Liver (tissue), 9 donors: ENCODE data around the gene VAMP7. TPM values are rescaled to one million over a fixed set of nuclear protein-coding genes. Genes with fewer than 3 reads are reported as not detected.

Experiments
- DNase-seq: peaks from one replicate; pipeline ENCODE4 v3.0.0-alpha.2; 2017; ENCODE audit warnings: low spot score
- H3K27ac ChIP-seq, 2 donors: one replicate each; pipeline ENCODE4 v1.7.0; 2013; ENCODE audit warnings: inconsistent platforms in 2 of 2, low read length in 2 of 2, control low read depth in 1 of 2, low read depth in 1 of 2, mild to moderate bottlenecking in 1 of 2
- H3K27me3 ChIP-seq, 4 donors: one replicate each; pipeline versions ENCODE4 v1.6.1 to v1.7.0; 2013; ENCODE audit warnings: low read length in 3 of 4, inconsistent platforms in 1 of 4, mild to moderate bottlenecking in 1 of 4, moderate library complexity in 1 of 4; ENCODE audit not compliant: control insufficient read depth in 4 of 4, insufficient read depth in 4 of 4
- H3K36me3 ChIP-seq, 4 donors: one replicate each; pipeline versions ENCODE4 v1.6.1 to v1.7.0; 2013; ENCODE audit warnings: low read length in 3 of 4, mild to moderate bottlenecking in 3 of 4, low read depth in 1 of 4, moderate library complexity in 1 of 4; ENCODE audit not compliant: control insufficient read depth in 4 of 4, insufficient read depth in 3 of 4
- H3K4me1 ChIP-seq, 4 donors: one replicate each; pipeline versions ENCODE4 v1.6.1 to v1.7.0; 2013; ENCODE audit warnings: low read length in 3 of 4, mild to moderate bottlenecking in 3 of 4, moderate library complexity in 1 of 4; ENCODE audit not compliant: control insufficient read depth in 4 of 4, insufficient read depth in 4 of 4
- H3K4me3 ChIP-seq, 3 donors: one replicate each; pipeline versions ENCODE4 v1.6.1 to v1.7.0; 2013; ENCODE audit warnings: low read length in 3 of 3, control low read depth in 1 of 3, low read depth in 1 of 3, mild to moderate bottlenecking in 1 of 3
- H3K9ac ChIP-seq, 2 donors: one replicate each; pipeline ENCODE4 v1.7.0; 2013; ENCODE audit warnings: low read length in 2 of 2, mild to moderate bottlenecking in 2 of 2, moderate library complexity in 2 of 2, control low read depth in 1 of 2, low read depth in 1 of 2
- H3K9me3 ChIP-seq, 4 donors: one replicate each; pipeline versions ENCODE4 v1.6.1 to v1.7.0; 2013; ENCODE audit warnings: low read length in 3 of 4; ENCODE audit not compliant: control insufficient read depth in 4 of 4
- EGR1 ChIP-seq, 2 donors: IDR thresholded peaks; 2 replicates each; pipeline ENCODE4 v1.6.1; 2016 to 2018; ENCODE audit warnings: antibody characterized with exemption in 2 of 2, low read depth in 2 of 2
- FOXA1 ChIP-seq: IDR thresholded peaks from 2 replicates; pipeline ENCODE4 v1.6.1; 2016; ENCODE audit warnings: antibody characterized with exemption
- FOXA2 ChIP-seq: IDR thresholded peaks from 2 replicates; pipeline ENCODE4 v1.6.1; 2016; ENCODE audit warnings: antibody characterized with exemption
- GABPA ChIP-seq, 2 donors: IDR thresholded peaks in 1 of 2; conservative IDR thresholded peaks in 1 of 2; 2 replicates each; pipeline ENCODE4 v1.6.1; 2016; ENCODE audit warnings: antibody characterized with exemption in 2 of 2, mild to moderate bottlenecking in 1 of 2, moderate library complexity in 1 of 2
- HNF4A ChIP-seq, 2 donors: conservative IDR thresholded peaks; 2 replicates each; pipeline ENCODE4 v1.6.1; 2016; ENCODE audit warnings: antibody characterized with exemption in 2 of 2, mild to moderate bottlenecking in 2 of 2
- HNF4G ChIP-seq: IDR thresholded peaks from 2 replicates; pipeline ENCODE4 v1.6.1; 2016; ENCODE audit warnings: antibody characterized with exemption
- JUND ChIP-seq, 2 donors: IDR thresholded peaks; 2 replicates each; pipeline ENCODE4 v1.6.1; 2016; ENCODE audit warnings: antibody characterized with exemption in 2 of 2
- NR2F2 ChIP-seq: IDR thresholded peaks from 2 replicates; pipeline ENCODE4 v1.6.1; 2016; ENCODE audit warnings: antibody characterized with exemption
- RAD21 ChIP-seq, 2 donors: IDR thresholded peaks; 2 replicates each; pipeline ENCODE4 v1.6.1; 2016; ENCODE audit warnings: antibody characterized with exemption in 2 of 2, mild to moderate bottlenecking in 2 of 2
- RXRA ChIP-seq, 2 donors: IDR thresholded peaks; 2 replicates each; pipeline ENCODE4 v1.6.1; 2017 to 2018; ENCODE audit warnings: antibody characterized with exemption in 2 of 2, mild to moderate bottlenecking in 1 of 2
- SP1 ChIP-seq: IDR thresholded peaks from 2 replicates; pipeline ENCODE4 v1.6.1; 2018; ENCODE audit warnings: antibody characterized with exemption, mild to moderate bottlenecking
- TAF1 ChIP-seq: conservative IDR thresholded peaks from 2 replicates; pipeline ENCODE4 v1.6.1; 2016; ENCODE audit warnings: antibody characterized with exemption, mild to moderate bottlenecking
- YY1 ChIP-seq: IDR thresholded peaks from 2 replicates; pipeline ENCODE4 v1.6.1; 2016; ENCODE audit warnings: antibody characterized with exemption, mild to moderate bottlenecking
- WGBS: extraction: QIAGEN DNeasy Blood & Tissue Kit; methylation state at CpG from one replicate; pipeline ENCODE4 v1.1.7; 2013; 5-methylcytosine and 5-hydroxymethylcytosine counted together
- polyA plus RNA-seq, 2 donors: library from polyadenylated mRNA; stranded (reverse) in 1 of 2; unstranded in 1 of 2; fragments of 200-250 nt in 1 of 2; fragments of >200 nt in 1 of 2; fragmentation: Nextera tagmentation in 1 of 2; extraction: Ambion mirVana in 1 of 2; gene quantifications; one replicate each; pipeline versions ENCODE4 v1.2.1 to v1.2.3, GENCODE V29; 2013 to 2015
- total RNA-seq, 2 donors: library from RNA; depleted of rRNA; stranded (reverse); fragments of >200 nt; gene quantifications; one replicate each; pipeline ENCODE4 v1.2.3, GENCODE V29; 2014
- TF ChIP-seq, protein P1 (sequence below): IDR thresholded peaks from 2 replicates; pipeline ENCODE4 v1.6.1; 2016; ENCODE audit warnings: antibody characterized with exemption, mild to moderate bottlenecking
- TF ChIP-seq, protein P2 (sequence below): IDR thresholded peaks from 2 replicates; pipeline ENCODE4 v1.6.1; 2016; ENCODE audit warnings: antibody characterized with exemption
- TF ChIP-seq, protein P3 (sequence below): fragments of 150-350 bp; IDR thresholded peaks from 2 replicates; pipeline ENCODE4 v1.5.1; 2017; ENCODE audit warnings: improper control_type of control experiment, low read depth, low read length; ENCODE audit not compliant: missing input control
- TF ChIP-seq, protein P4 (sequence below): IDR thresholded peaks from 2 replicates; pipeline ENCODE4 v1.6.1; 2016; ENCODE audit warnings: antibody characterized with exemption
- TF ChIP-seq, protein P5 (sequence below): IDR thresholded peaks from 2 replicates; pipeline ENCODE4 v1.6.1; 2016; ENCODE audit warnings: antibody characterized with exemption
- donor health status: healthy.
- donor health status: healthy.
- donor health status: healthy.
- donor health status: healthy.
- donor health status: healthy.

VAMP7 gene
- total and polyA plus RNA-seq, 4 donors: 18.3 to 28.8 (median 22.9) TPM

DNA sequence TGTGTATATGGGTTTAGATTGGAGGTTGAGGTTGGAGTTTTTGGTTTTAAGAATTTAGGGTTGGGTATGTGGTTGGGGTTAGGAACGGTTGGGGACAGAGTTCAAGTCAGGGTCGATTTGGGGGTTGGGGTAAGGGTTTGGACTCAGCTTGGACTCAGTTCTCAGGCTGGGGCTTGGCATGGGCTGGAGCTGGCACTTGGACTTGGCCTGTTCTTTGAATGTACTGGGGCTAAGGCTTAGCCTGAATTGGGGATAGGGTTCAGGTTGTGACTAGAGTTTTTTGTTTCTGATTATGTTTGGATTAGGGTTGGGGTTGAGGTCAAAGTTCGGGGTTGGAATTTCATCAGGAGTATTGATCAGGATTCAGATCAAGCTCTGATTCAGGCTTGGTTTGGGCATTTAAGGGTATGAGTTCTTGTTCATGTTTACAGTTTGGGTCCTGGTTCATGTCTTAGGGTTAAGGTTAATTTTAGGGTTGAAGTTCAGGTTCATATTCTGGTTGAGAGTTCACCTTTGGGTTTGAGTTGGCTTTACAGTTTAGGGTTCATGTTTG, 70.2 kb downstream of the VAMP7 start:
- no peak overlapping the region for H3K27ac ChIP-seq
- TF ChIP-seq, protein P1, sequence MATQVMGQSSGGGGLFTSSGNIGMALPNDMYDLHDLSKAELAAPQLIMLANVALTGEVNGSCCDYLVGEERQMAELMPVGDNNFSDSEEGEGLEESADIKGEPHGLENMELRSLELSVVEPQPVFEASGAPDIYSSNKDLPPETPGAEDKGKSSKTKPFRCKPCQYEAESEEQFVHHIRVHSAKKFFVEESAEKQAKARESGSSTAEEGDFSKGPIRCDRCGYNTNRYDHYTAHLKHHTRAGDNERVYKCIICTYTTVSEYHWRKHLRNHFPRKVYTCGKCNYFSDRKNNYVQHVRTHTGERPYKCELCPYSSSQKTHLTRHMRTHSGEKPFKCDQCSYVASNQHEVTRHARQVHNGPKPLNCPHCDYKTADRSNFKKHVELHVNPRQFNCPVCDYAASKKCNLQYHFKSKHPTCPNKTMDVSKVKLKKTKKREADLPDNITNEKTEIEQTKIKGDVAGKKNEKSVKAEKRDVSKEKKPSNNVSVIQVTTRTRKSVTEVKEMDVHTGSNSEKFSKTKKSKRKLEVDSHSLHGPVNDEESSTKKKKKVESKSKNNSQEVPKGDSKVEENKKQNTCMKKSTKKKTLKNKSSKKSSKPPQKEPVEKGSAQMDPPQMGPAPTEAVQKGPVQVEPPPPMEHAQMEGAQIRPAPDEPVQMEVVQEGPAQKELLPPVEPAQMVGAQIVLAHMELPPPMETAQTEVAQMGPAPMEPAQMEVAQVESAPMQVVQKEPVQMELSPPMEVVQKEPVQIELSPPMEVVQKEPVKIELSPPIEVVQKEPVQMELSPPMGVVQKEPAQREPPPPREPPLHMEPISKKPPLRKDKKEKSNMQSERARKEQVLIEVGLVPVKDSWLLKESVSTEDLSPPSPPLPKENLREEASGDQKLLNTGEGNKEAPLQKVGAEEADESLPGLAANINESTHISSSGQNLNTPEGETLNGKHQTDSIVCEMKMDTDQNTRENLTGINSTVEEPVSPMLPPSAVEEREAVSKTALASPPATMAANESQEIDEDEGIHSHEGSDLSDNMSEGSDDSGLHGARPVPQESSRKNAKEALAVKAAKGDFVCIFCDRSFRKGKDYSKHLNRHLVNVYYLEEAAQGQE: no peak
- TF ChIP-seq, protein P2, sequence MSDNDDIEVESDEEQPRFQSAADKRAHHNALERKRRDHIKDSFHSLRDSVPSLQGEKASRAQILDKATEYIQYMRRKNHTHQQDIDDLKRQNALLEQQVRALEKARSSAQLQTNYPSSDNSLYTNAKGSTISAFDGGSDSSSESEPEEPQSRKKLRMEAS: no peak
- TF ChIP-seq FOXA2 (no peak), HNF4A (conservative IDR thresholded peaks at IDR 0.05) (peak; percentile 85 to 89), TAF1 (no peak), RAD21 (IDR thresholded peaks at IDR 0.05) (no peak), FOXA1 (no peak), JUND (IDR thresholded peaks at IDR 0.05) (peak in 1 of 2 donors; percentile 21), EGR1 (IDR thresholded peaks at IDR 0.05; ENCODE audit: low read depth in 2 of 2) (no peak), YY1 (peak; percentile 30), GABPA (IDR thresholded peaks at IDR 0.05 in 1 of 2, conservative IDR thresholded peaks at IDR 0.05 in 1 of 2) (no peak), SP1 (peak; percentile 27), RXRA (IDR thresholded peaks at IDR 0.05) (peak; percentile 75 to 86), NR2F2 (peak; percentile 87), HNF4G (peak; percentile 36)
- TF ChIP-seq, protein P3, sequence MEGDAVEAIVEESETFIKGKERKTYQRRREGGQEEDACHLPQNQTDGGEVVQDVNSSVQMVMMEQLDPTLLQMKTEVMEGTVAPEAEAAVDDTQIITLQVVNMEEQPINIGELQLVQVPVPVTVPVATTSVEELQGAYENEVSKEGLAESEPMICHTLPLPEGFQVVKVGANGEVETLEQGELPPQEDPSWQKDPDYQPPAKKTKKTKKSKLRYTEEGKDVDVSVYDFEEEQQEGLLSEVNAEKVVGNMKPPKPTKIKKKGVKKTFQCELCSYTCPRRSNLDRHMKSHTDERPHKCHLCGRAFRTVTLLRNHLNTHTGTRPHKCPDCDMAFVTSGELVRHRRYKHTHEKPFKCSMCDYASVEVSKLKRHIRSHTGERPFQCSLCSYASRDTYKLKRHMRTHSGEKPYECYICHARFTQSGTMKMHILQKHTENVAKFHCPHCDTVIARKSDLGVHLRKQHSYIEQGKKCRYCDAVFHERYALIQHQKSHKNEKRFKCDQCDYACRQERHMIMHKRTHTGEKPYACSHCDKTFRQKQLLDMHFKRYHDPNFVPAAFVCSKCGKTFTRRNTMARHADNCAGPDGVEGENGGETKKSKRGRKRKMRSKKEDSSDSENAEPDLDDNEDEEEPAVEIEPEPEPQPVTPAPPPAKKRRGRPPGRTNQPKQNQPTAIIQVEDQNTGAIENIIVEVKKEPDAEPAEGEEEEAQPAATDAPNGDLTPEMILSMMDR: no peak
- TF ChIP-seq, protein P4, sequence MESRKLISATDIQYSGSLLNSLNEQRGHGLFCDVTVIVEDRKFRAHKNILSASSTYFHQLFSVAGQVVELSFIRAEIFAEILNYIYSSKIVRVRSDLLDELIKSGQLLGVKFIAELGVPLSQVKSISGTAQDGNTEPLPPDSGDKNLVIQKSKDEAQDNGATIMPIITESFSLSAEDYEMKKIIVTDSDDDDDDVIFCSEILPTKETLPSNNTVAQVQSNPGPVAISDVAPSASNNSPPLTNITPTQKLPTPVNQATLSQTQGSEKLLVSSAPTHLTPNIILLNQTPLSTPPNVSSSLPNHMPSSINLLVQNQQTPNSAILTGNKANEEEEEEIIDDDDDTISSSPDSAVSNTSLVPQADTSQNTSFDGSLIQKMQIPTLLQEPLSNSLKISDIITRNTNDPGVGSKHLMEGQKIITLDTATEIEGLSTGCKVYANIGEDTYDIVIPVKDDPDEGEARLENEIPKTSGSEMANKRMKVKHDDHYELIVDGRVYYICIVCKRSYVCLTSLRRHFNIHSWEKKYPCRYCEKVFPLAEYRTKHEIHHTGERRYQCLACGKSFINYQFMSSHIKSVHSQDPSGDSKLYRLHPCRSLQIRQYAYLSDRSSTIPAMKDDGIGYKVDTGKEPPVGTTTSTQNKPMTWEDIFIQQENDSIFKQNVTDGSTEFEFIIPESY: no peak
- TF ChIP-seq, protein P5, sequence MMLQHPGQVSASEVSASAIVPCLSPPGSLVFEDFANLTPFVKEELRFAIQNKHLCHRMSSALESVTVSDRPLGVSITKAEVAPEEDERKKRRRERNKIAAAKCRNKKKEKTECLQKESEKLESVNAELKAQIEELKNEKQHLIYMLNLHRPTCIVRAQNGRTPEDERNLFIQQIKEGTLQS: no peak
- H3K36me3 ChIP-seq: no peaks in the 10 kb centered on the region
- no peaks in the 10 kb centered on the region for H3K27me3 ChIP-seq
- no peak overlapping the region for H3K4me3 ChIP-seq
- no peak overlapping the region for H3K9ac ChIP-seq
- H3K4me1 ChIP-seq: no peaks in the 10 kb centered on the region
- DNase-seq: no peak
- H3K9me3 ChIP-seq: peaks cover 0 to 1% (median 0%) of the 10 kb centered on the region in 4 donors
- WGBS: 37% methylated on average over 3 of the region's 3 CpGs
